Measurements from ENCODE around the gene CES2.

DNA sequence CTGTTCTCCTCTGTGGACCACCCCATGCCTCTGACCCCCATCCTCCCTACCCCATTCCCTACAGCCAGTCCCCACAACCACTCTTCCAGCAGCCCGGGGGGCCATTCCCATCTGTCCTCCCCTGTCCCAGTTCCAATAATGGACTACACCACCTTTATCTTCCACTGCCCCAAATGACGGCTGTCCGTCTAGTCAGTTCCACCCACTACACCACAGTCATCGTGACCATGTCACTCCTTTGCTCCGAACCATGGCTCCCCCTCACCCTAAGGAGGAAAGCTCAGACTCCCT, 39.7 kb upstream of the CES2 start:
- TF ChIP-seq CTCF (IDR thresholded peaks at IDR 0.05; ENCODE audit: extremely low read depth in 1 of 2, insufficient read depth in 1 of 2, low read depth in 1 of 2, low read length in 2 of 2), result no peak
- no peak for TF ChIP-seq POLR2A (IDR thresholded peaks at IDR 0.05; ENCODE audit: low read depth, low read length)
- TF ChIP-seq MAX (IDR thresholded peaks at IDR 0.05; ENCODE audit: insufficient read depth, insufficient read length), result no peak
- no peak for TF ChIP-seq MYC (IDR thresholded peaks at IDR 0.05; ENCODE audit: low read depth, low read length)
- TF ChIP-seq EZH2 (IDR thresholded peaks at IDR 0.05; ENCODE audit: borderline replicate concordance, low read depth, low read length, severe bottlenecking), result no peak
- TF ChIP-seq POLR2AphosphoS5 (IDR thresholded peaks at IDR 0.05; ENCODE audit: insufficient read depth, low read depth, low read length), result no peak
- no peak for TF ChIP-seq JUN (IDR thresholded peaks at IDR 0.05; ENCODE audit: borderline replicate concordance, insufficient read depth, insufficient read length, low read depth)
- TF ChIP-seq FOS (IDR thresholded peaks at IDR 0.05; ENCODE audit: borderline replicate concordance, insufficient read depth, low read length), result no peak
- no peak for TF ChIP-seq GATA2 (IDR thresholded peaks at IDR 0.05; ENCODE audit: insufficient read depth, insufficient read length, low read depth, low read length)

Measured in endothelial cell of umbilical vein (primary cell).